Activated T-helper 2 cell treated with anti-CD3 and anti-CD28 coated beads, Interferon-gamma antibody, Interleukin-2, Interleukin-4, amounts not matched to agents 10 μg/mL and 5 μg/mL and 100 μg/mL, durations not matched to agents 14 hours and 24 hours and 36 hours (primary cell): ENCODE measurements around the gene BBS5. TPM values are rescaled to one million over a fixed set of nuclear protein-coding genes. Genes with fewer than 3 reads are reported as not detected.
A peak's percentile ranks its signal among the peaks of the same experiment; 100 is the strongest.

Source experiments
- DNase-seq: peaks from one replicate; pipeline ENCODE4 v3.0.0; 2021; ENCODE audit warnings: low spot score
- H3K27ac Mint-ChIP-seq: one replicate; pipeline ENCODE4 v1.8.0; 2021; ENCODE audit warnings: mixed read lengths
- H3K27me3 Mint-ChIP-seq: one replicate; pipeline ENCODE4 v1.8.0; 2021; ENCODE audit warnings: low read depth, mixed read lengths
- H3K36me3 Mint-ChIP-seq: one replicate; pipeline ENCODE4 v1.8.0; 2021; ENCODE audit warnings: low read depth, mixed read lengths
- H3K4me1 Mint-ChIP-seq: one replicate; pipeline ENCODE4 v1.8.0; 2021; ENCODE audit warnings: low read depth, mixed read lengths
- H3K4me3 Mint-ChIP-seq: one replicate; pipeline ENCODE4 v1.8.0; 2021; ENCODE audit warnings: low read depth, mild to moderate bottlenecking, moderate library complexity, mixed read lengths
- H3K9me3 Mint-ChIP-seq: one replicate; pipeline ENCODE4 v1.8.0; 2021; ENCODE audit warnings: mixed read lengths
- intact Hi-C: fragments of 100-400 bp; cut with micrococcal nuclease; formaldehyde crosslinking; loops from one replicate; pipeline ENCODE4 v1.15.1; 2023
- total RNA-seq: library from RNA; stranded (reverse); gene quantifications from 2 replicates; pipeline ENCODE4 v1.2.3, GENCODE V29; 2022

Gene BBS5
- total RNA-seq, 1 donor from 2014 or later, result 3.3 TPM

DNA sequence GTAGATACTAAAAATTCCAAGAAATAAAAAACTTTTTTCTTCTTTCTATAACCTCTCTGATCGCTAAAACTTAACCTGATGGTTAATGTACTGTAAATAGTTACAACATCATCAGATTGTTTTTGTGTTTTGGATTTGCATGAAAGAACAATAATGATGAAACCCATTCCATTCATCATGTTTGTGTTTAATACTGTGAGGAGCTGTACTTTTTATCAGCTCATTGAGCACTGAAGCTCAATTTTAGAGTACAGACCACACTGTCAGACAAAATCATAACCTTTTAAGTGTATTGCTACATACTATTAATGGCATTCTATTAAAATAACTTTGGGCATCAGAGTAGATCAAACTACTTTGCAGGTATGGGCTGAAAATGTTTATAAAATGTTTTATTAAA is 14.8 kb upstream of the BBS5 start:
- DNase-seq, result no peak
- Mint-ChIP-seq H3K4me1 (peaks cover 2% of the 10 kb centered on the region), H3K4me3 (no peak overlapping the region), H3K36me3 (no peaks in the 10 kb centered on the region), H3K27ac (no peak overlapping the region), H3K9me3 (no peaks in the 10 kb centered on the region), H3K27me3 (peaks cover 3% of the 10 kb centered on the region)
- intact Hi-C loops, result loop anchor here (5.0 kb wide), 2 partner anchors 102 to 492 kb away; partner anchors contain the start of gene LRP2

DNA sequence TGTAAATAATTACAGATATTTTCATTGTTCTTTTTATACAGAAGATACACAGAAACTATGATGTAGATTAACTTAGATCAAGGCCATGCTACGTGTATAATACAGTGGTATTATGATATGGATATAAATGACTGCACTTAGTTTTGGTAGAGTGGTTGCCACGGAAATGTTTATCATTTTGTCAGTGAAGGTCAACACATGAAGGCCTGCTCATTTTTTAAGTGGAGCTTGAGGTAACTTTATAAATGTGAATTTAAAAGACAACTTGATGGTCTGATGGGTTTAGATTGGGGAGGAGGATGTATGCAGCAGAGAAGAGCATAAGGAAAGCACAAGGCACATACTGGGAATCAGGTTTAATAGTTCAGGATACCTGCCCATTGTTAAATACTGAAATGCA is 14.4 kb upstream of the BBS5 start:
- Mint-ChIP-seq H3K36me3 (no peaks in the 10 kb centered on the region), H3K27me3 (peaks cover 3% of the 10 kb centered on the region), H3K4me3 (no peak overlapping the region), H3K9me3 (no peaks in the 10 kb centered on the region), H3K4me1 (peaks cover 2% of the 10 kb centered on the region), H3K27ac (no peak overlapping the region)
- intact Hi-C loops, result loop anchor here (5.0 kb wide), 2 partner anchors 103 to 493 kb away; partner anchors contain the start of gene LRP2
- no peak for DNase-seq

DNA sequence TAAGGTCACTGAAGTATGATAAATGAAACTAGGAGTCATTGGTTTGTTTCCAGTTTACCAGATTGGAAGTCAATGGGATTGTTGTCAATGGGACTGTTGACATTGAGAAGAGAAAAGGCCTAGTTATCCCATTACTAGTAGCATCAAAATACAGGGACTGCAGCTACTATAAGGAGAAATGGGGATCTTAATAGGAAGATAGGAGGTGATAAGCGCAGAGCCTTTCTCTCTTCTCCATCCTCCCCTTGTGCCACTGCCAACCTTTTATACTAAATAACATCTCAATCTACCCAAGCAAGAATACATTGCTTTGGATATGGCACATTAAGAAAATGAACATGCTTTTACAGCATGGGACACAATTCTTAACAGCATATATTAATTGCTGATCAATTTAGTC is 10.5 kb upstream of the BBS5 start:
- Mint-ChIP-seq H3K4me3 (no peak overlapping the region), H3K4me1 (peaks cover 2% of the 10 kb centered on the region), H3K27me3 (peaks cover 2% of the 10 kb centered on the region), H3K9me3 (no peaks in the 10 kb centered on the region), H3K27ac (no peak overlapping the region), H3K36me3 (no peaks in the 10 kb centered on the region)
- DNase-seq, result no peak
- intact Hi-C loops, result no loop called here

DNA sequence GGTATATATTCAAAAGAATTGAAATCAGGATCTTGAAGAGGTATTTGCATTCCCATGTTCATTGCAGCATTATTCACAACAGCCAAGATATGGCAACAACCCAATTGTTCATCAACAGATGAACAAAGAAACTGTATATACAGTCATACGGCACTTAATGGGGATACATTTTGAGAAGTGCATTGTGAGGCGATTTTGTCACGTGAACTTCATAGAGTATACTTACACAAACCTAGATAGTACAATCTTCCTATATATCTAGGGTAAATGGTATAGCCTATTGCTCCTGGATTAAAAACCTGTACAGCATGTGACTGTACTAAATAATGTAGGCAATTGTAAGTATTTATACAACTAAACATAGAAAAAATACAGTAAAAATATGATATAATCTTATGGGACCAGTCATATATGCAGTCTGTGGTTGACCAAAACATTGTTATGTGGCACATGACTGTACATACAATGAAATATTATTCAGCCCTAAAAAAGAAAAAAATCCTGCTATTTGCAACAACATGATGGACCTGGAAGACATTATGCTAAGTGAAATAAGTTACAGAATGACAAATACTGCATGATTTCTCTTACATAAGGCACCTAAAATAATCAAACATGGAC is 9.2 kb upstream of the BBS5 start:
- no peaks in the 10 kb centered on the region for H3K9me3 Mint-ChIP-seq
- H3K27me3 Mint-ChIP-seq, result peaks cover 2% of the 10 kb centered on the region
- H3K27ac Mint-ChIP-seq, result no peak overlapping the region
- H3K36me3 Mint-ChIP-seq, result no peaks in the 10 kb centered on the region
- intact Hi-C loops, result loop anchor here (2.0 kb wide), 1 partner anchor 91 kb away; no protein-coding TSS in a partner anchor
- no peak overlapping the region for H3K4me3 Mint-ChIP-seq
- no peak for DNase-seq
- H3K4me1 Mint-ChIP-seq, result no peaks in the 10 kb centered on the region

DNA sequence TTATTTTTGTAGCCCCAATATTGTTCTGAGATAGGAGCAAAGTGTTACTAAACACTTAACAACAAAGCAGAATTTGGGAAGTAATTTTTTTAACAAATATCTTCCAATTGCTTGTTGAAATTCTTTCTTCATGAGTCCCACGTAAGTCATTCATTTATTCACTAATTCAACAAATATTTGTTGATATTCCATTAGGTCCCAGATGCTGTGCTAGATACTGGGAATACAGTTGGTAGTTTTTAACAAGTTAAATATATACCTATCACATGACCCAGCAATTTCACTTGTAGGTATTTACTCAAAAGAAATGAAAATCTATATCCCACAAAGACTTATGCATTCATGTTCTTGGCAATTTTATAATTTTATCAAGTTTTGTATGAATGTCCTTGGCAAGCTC is 7.0 kb upstream of the BBS5 start:
- no peak overlapping the region for H3K4me3 Mint-ChIP-seq
- H3K9me3 Mint-ChIP-seq, result no peaks in the 10 kb centered on the region
- no peak overlapping the region for H3K27ac Mint-ChIP-seq
- no peaks in the 10 kb centered on the region for H3K4me1 Mint-ChIP-seq
- intact Hi-C loops, result no loop called here
- H3K36me3 Mint-ChIP-seq, result no peaks in the 10 kb centered on the region
- peaks cover 2% of the 10 kb centered on the region for H3K27me3 Mint-ChIP-seq
- DNase-seq, result no peak

DNA sequence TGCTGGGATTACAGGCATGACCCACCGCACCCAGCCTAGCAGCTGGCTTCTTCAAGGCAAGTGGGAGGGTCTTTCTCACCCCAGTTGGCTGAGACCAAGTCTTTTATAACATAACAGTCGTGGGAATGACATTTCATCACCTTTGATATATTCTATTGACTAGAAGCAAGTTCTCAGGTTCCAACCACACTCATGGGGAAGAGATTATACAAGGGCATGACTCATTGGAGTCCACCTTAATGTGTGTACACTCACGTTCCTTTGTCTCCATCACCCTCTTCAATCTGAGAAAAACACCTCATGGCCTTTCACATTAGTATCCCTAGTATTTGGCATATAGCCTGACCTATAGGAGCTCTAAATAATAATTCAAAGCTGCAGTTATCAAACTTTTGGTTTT is 2.8 kb upstream of the BBS5 start:
- Mint-ChIP-seq H3K27ac (no peak overlapping the region), H3K9me3 (no peaks in the 10 kb centered on the region), H3K36me3 (no peaks in the 10 kb centered on the region), H3K4me1 (peaks cover 12% of the 10 kb centered on the region), H3K27me3 (no peaks in the 10 kb centered on the region), H3K4me3 (no peak overlapping the region)
- intact Hi-C loops, result no loop called here
- DNase-seq, result no peak

DNA sequence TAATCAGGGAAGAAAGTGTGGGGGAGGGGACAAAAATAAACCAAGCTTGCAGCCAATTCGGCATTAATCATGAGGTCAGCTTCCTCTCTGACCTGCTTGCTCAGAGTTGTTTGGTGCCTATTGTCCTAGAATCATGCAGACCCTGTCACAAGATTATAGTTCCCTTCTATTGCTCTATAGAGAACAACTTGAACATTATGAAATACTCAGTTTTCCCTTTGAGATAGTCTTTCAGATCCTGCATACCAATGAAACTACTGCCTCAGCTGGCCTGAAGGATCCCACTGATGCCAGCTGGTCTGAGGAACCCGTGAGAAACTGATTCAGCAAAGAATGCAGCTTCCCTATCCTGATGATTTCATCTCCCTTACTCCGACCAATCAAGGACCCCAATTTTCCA is 955 bp upstream of the BBS5 start:
- Mint-ChIP-seq H3K36me3 (no peaks in the 10 kb centered on the region), H3K4me3 (peak overlapping the region; percentile 88), H3K27me3 (no peaks in the 10 kb centered on the region), H3K9me3 (no peaks in the 10 kb centered on the region), H3K27ac (no peak overlapping the region), H3K4me1 (peaks cover 12% of the 10 kb centered on the region)
- no peak for DNase-seq
- intact Hi-C loops, result no loop called here

DNA sequence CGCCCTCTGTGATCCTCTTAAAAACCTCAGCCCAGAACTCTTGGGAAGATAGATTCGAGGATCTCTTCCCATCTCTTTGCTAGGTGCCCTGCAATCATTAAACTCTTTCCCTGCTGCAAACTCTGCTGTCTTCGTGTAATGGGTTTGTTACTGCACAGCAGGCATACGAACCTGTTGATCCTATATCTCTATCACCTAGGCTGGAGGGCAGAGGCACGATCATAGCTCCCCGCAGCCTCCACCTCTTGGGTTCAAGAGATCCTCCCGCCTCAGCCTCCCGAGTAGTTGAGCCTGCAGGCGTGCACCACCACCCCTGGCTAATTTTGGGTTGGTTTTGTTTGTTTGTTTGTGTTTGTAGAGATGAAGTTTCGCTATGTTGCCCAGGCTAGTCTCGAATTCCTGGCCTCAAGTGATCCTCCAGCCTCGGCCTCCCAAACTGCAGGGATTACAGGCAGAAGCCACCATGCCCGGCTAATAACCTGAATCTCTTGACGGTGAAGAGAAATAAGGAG is 493 bp upstream of the BBS5 start:
- Mint-ChIP-seq H3K4me3 (peak overlapping the region; percentile 88), H3K9me3 (no peaks in the 10 kb centered on the region), H3K4me1 (peaks cover 12% of the 10 kb centered on the region), H3K27me3 (no peaks in the 10 kb centered on the region), H3K27ac (no peak overlapping the region), H3K36me3 (no peaks in the 10 kb centered on the region)
- intact Hi-C loops, result loop anchor here (1.0 kb wide), 1 partner anchor 348 kb away; the partner anchor contains the start of gene UBR3
- DNase-seq, result no peak

DNA sequence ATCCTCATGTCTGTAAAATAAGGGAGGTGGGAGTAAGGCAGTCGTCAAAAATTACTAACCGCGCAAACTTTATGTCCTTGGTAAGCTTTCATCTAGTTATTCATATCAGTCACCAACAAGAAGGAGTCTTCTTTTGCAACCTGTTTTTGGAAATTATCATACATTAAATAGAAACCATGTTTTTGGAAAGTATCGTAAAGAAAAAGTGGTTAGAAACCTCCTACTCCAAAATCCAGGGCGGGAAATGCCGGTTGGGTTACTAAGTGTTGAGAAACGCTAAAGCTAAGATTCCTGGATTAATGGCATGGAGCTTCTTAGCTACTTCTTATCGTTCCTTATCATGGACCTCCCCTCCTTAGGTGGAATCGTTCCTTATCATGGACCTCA is 778 bp downstream of the BBS5 start:
- Mint-ChIP-seq H3K36me3 (no peaks in the 10 kb centered on the region), H3K4me3 (peak overlapping the region; percentile 88), H3K9me3 (no peaks in the 10 kb centered on the region), H3K27ac (no peak overlapping the region), H3K4me1 (peaks cover 12% of the 10 kb centered on the region), H3K27me3 (no peaks in the 10 kb centered on the region)
- intact Hi-C loops, result no loop called here
- no peak for DNase-seq

DNA sequence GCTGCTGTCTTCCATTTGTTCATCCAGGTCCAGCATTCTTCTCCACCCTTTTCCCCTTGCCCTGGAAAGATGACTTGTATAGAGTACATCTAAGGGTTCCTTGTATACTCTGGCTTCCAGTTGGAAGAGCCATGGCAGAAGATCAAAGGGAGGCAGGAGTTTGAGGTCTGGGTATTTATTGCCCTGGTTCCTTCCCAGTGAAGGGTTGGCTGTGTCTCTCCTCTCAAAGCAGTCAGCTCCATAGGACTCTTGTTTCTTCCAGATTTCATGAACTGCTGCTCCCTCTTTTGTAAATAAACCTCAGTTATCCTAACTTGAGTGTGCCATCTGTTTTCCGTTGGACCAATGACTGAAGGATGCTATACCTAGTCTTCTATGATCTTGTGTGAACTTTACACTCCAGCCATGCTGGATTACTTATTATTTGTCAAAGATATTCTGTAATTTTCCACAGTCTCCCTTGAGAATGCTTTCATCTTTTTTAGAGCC is 6.4 kb downstream of the BBS5 start:
- intact Hi-C loops, result no loop called here
- no peaks in the 10 kb centered on the region for H3K36me3 Mint-ChIP-seq
- no peak overlapping the region for H3K4me3 Mint-ChIP-seq
- H3K9me3 Mint-ChIP-seq, result no peaks in the 10 kb centered on the region
- H3K4me1 Mint-ChIP-seq, result no peaks in the 10 kb centered on the region
- no peak overlapping the region for H3K27ac Mint-ChIP-seq
- DNase-seq, result no peak
- no peaks in the 10 kb centered on the region for H3K27me3 Mint-ChIP-seq

DNA sequence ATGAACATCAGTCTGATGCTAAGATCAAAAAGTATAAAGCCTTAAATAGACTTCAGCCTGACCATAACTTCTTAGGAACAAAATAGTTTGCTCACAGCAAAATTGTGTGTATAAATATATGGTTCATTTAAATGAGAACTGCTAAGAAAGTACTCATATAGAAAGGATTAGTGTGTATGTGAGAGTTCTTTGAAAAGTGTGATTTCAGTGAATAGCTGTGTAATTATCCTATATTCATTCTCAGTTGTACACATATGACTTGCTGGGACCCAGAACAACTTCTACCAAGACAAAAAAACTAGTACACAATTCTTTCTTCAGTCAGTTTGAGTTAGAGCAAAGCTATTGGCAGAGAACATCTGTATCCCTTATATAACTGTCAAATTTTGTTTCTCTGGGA is 7.2 kb downstream of the BBS5 start:
- H3K4me1 Mint-ChIP-seq, result no peaks in the 10 kb centered on the region
- intact Hi-C loops, result no loop called here
- no peak overlapping the region for H3K27ac Mint-ChIP-seq
- H3K9me3 Mint-ChIP-seq, result no peaks in the 10 kb centered on the region
- no peaks in the 10 kb centered on the region for H3K27me3 Mint-ChIP-seq
- no peaks in the 10 kb centered on the region for H3K36me3 Mint-ChIP-seq
- no peak for DNase-seq
- no peak overlapping the region for H3K4me3 Mint-ChIP-seq

DNA sequence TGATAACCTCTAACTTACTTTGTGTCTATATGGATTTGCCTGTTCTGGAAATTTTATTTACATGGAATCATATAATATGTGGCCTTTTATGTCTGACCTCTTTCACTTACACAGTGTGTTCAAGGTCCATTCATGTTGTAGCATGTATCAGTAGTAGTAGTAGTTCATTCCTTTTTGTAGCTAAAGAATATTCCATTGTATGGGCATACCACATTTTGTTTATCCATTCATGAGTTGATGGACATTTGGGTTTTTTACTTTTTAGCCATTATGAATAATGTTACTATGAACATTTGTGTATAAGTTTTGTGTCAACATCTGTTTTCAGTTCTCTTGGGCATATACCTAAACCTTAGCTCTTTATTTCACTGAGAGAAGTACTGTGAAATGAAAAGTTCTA is 11.5 kb downstream of the BBS5 start:
- DNase-seq, result no peak
- Mint-ChIP-seq H3K27ac (no peak overlapping the region), H3K27me3 (no peaks in the 10 kb centered on the region), H3K36me3 (no peaks in the 10 kb centered on the region), H3K9me3 (no peaks in the 10 kb centered on the region), H3K4me3 (no peak overlapping the region), H3K4me1 (no peaks in the 10 kb centered on the region)
- intact Hi-C loops, result no loop called here

DNA sequence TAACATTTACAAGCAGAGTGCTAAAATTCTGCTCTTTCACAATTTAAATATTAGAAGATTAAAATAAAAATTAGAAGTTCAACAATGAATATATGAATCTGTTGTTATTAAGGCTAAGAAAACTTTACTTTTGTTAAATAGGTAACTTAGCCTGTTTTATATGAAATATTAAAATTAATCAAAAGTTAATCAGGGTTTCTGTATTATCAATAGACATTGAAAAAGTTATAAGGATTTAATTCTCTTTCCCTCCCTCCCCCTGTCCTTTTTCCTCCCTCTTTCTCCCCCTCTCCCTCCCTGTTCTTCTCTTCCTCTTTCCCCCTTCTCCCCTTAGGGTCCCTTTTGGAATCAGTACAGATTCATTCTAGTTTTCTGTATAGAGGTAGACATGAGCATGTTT is 12.1 kb downstream of the BBS5 start:
- Mint-ChIP-seq H3K36me3 (no peaks in the 10 kb centered on the region), H3K4me1 (no peaks in the 10 kb centered on the region), H3K27me3 (no peaks in the 10 kb centered on the region), H3K9me3 (no peaks in the 10 kb centered on the region), H3K27ac (no peak overlapping the region), H3K4me3 (no peak overlapping the region)
- DNase-seq, result no peak
- intact Hi-C loops, result no loop called here
